Measurements from ENCODE around the gene SLC39A9. TPM values are rescaled to one million over a fixed set of nuclear protein-coding genes. Genes with fewer than 3 reads are reported as not detected.

SLC39A9 gene
- total RNA-seq, 1 experiment from 2014 or later, result 44.1 TPM

GRCh38 chr14:69493038-69493437 lies 94.5 kb downstream of the SLC39A9 start (continued):
- TF ChIP-seq PRRX2 (CRISPR knock-in tag; IDR thresholded peaks at IDR 0.05) (no peak), ZNF416 (CRISPR knock-in tag; IDR thresholded peaks at IDR 0.05) (no peak), ZNF281 (CRISPR knock-in tag; IDR thresholded peaks at IDR 0.05) (no peak), ATF6 (CRISPR knock-in tag; IDR thresholded peaks at IDR 0.05) (no peak), ZNF263 (CRISPR knock-in tag; IDR thresholded peaks at IDR 0.05; ENCODE audit: low read depth) (no peak)
- TF ChIP-seq, protein P1, sequence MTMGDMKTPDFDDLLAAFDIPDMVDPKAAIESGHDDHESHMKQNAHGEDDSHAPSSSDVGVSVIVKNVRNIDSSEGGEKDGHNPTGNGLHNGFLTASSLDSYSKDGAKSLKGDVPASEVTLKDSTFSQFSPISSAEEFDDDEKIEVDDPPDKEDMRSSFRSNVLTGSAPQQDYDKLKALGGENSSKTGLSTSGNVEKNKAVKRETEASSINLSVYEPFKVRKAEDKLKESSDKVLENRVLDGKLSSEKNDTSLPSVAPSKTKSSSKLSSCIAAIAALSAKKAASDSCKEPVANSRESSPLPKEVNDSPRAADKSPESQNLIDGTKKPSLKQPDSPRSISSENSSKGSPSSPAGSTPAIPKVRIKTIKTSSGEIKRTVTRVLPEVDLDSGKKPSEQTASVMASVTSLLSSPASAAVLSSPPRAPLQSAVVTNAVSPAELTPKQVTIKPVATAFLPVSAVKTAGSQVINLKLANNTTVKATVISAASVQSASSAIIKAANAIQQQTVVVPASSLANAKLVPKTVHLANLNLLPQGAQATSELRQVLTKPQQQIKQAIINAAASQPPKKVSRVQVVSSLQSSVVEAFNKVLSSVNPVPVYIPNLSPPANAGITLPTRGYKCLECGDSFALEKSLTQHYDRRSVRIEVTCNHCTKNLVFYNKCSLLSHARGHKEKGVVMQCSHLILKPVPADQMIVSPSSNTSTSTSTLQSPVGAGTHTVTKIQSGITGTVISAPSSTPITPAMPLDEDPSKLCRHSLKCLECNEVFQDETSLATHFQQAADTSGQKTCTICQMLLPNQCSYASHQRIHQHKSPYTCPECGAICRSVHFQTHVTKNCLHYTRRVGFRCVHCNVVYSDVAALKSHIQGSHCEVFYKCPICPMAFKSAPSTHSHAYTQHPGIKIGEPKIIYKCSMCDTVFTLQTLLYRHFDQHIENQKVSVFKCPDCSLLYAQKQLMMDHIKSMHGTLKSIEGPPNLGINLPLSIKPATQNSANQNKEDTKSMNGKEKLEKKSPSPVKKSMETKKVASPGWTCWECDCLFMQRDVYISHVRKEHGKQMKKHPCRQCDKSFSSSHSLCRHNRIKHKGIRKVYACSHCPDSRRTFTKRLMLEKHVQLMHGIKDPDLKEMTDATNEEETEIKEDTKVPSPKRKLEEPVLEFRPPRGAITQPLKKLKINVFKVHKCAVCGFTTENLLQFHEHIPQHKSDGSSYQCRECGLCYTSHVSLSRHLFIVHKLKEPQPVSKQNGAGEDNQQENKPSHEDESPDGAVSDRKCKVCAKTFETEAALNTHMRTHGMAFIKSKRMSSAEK (CRISPR knock-in tag; IDR thresholded peaks at IDR 0.05; ENCODE audit: borderline replicate concordance), result no peak

GRCh38 chr14:69493791-69494190 lies 95.3 kb downstream of the SLC39A9 start:
- ChIA-PET POLR2A (no interaction called here), CTCF (interaction anchor here (0.8 to 1.7 kb wide), 4 partner anchors 10 to 81 kb away, joined by 3 to 8 read pairs (median 6); partner anchors contain the start of gene CCDC177)
- TF ChIP-seq ZNF425 (CRISPR knock-in tag; conservative IDR thresholded peaks at IDR 0.05) (no peak), KAT7 (CRISPR knock-in tag; IDR thresholded peaks at IDR 0.05; ENCODE audit: borderline replicate concordance) (no peak), NR2C2 (CRISPR knock-in tag; IDR thresholded peaks at IDR 0.05) (no peak), ZNF263 (CRISPR knock-in tag; IDR thresholded peaks at IDR 0.05; ENCODE audit: low read depth) (no peak), JUN (CRISPR knock-in tag; IDR thresholded peaks at IDR 0.05) (no peak), SOX15 (CRISPR knock-in tag; IDR thresholded peaks at IDR 0.05) (no peak), ETV6 (CRISPR knock-in tag; IDR thresholded peaks at IDR 0.05) (no peak), FOXP1 (CRISPR knock-in tag; IDR thresholded peaks at IDR 0.05; ENCODE audit: borderline replicate concordance) (no peak), ZNF416 (CRISPR knock-in tag; IDR thresholded peaks at IDR 0.05) (no peak), CBFB (CRISPR knock-in tag; IDR thresholded peaks at IDR 0.05; ENCODE audit: low read depth) (no peak)

More at GRCh38 chr14:69493791-69494190, 95.3 kb downstream of the SLC39A9 start:
- no peaks in the 10 kb centered on the region for H3K36me3 Mint-ChIP-seq
- H3K9me3 Mint-ChIP-seq, result no peaks in the 10 kb centered on the region
- H3K4me3 Mint-ChIP-seq, result no peak overlapping the region
- H3K27me3 Mint-ChIP-seq (ENCODE audit: low read depth), result no peaks in the 10 kb centered on the region; the same call in 1 of the 2 replicates
- no peaks in the 10 kb centered on the region for H3K4me1 Mint-ChIP-seq
- ATAC-seq (no peak), DNase-seq (ENCODE audit: low spot score) (no peak)
- H3K27ac Mint-ChIP-seq, result no peak overlapping the region
